HEK293 (cell line): ENCODE results near the gene LCAT.

Experiments used
- CTCF ChIP-seq: fragments of 450-650 bp; formaldehyde crosslinking; IDR thresholded peaks from 2 replicates; pipeline ENCODE4 v1.5.1; 2016; ENCODE audit warnings: missing biosample characterization, missing genetic modification characterization
- OVOL3 ChIP-seq: fragments of 450-650 bp; formaldehyde crosslinking; IDR thresholded peaks from 2 replicates; pipeline ENCODE4 v1.5.1; 2016; ENCODE audit warnings: missing biosample characterization, missing genetic modification characterization
- REST ChIP-seq: fragments of 450-650 bp; formaldehyde crosslinking; IDR thresholded peaks from 2 replicates; pipeline ENCODE4 v1.5.1; 2016; ENCODE audit warnings: missing biosample characterization, missing genetic modification characterization
- TCF7L2 ChIP-seq: IDR thresholded peaks from 2 replicates; pipeline ENCODE4 v1.6.1; 2011; ENCODE audit warnings: low read depth, mild to moderate bottlenecking, inconsistent platforms, low read length, moderate library complexity, borderline replicate concordance
- ZNF121 ChIP-seq: fragments of 450-650 bp; formaldehyde crosslinking; IDR thresholded peaks from 2 replicates; pipeline ENCODE4 v1.5.1; 2016; ENCODE audit warnings: missing biosample characterization, missing genetic modification characterization
- ZNF211 ChIP-seq: fragments of 450-650 bp; formaldehyde crosslinking; IDR thresholded peaks from 2 replicates; pipeline ENCODE4 v1.5.1; 2016; ENCODE audit warnings: low read depth, missing biosample characterization, missing genetic modification characterization
- ZNF311 ChIP-seq: fragments of 450-650 bp; formaldehyde crosslinking; IDR thresholded peaks from 2 replicates; pipeline ENCODE4 v1.5.1; 2017; ENCODE audit warnings: missing biosample characterization, missing genetic modification characterization, borderline replicate concordance
- ZNF549 ChIP-seq: fragments of 450-650 bp; IDR thresholded peaks from 2 replicates; pipeline ENCODE4 v1.5.1; 2018; ENCODE audit warnings: missing biosample characterization, missing genetic modification characterization, mild to moderate bottlenecking, inconsistent platforms, moderate library complexity
- ZNF555 ChIP-seq: fragments of 450-650 bp; formaldehyde crosslinking; conservative IDR thresholded peaks from 2 replicates; pipeline ENCODE4 v1.5.1; 2017; ENCODE audit warnings: missing biosample characterization, mild to moderate bottlenecking, missing genetic modification characterization, inconsistent platforms
- ZNF785 ChIP-seq: fragments of 450-650 bp; formaldehyde crosslinking; IDR thresholded peaks from 2 replicates; pipeline ENCODE4 v1.5.1; 2016; ENCODE audit warnings: missing biosample characterization, missing genetic modification characterization
- ZNF843 ChIP-seq: fragments of 450-650 bp; formaldehyde crosslinking; IDR thresholded peaks from 2 replicates; pipeline ENCODE4 v1.5.1; 2016; ENCODE audit warnings: missing biosample characterization, missing genetic modification characterization

GRCh38 chr16:67934306-67935100 is 9.4 kb downstream of the LCAT start:
- TF ChIP-seq ZNF843 (no peak), ZNF311 (tag by site-specific recombination) (no peak), ZNF785 (tag by site-specific recombination) (no peak), ZNF211 (tag by site-specific recombination) (no peak), ZNF549 (tag by site-specific recombination) (no peak), REST (tag by site-specific recombination) (no peak), CTCF (tag by site-specific recombination) (no peak), TCF7L2 (no peak), ZNF555 (no peak), ZNF121 (tag by site-specific recombination) (no peak), OVOL3 (no peak)
